H9 (cell line): ENCODE measurements around the gene CYB5A. TPM values are rescaled to one million over a fixed set of nuclear protein-coding genes. Genes with fewer than 3 reads are reported as not detected.

Source experiments
- DNase-seq: peaks from one replicate; pipeline ENCODE4 v3.0.0-alpha.2; 2017
- H2AFZ ChIP-seq: one replicate; pipeline ENCODE4 v1.6.1; 2013; ENCODE audit warnings: mild to moderate bottlenecking, low read length, control low read depth, moderate library complexity
- H2AK5ac ChIP-seq: 2 replicates; pipeline ENCODE4 v1.6.1; 2013; ENCODE audit warnings: low read length, control low read depth, mixed read lengths; ENCODE audit not compliant: insufficient read length
- H2BK120ac ChIP-seq: one replicate; pipeline ENCODE4 v1.6.1; 2013; ENCODE audit warnings: low read depth, mild to moderate bottlenecking, low read length, control low read depth, inconsistent platforms; ENCODE audit not compliant: poor library complexity, severe bottlenecking
- H2BK12ac ChIP-seq: 2 replicates; pipeline ENCODE4 v1.6.1; 2013; ENCODE audit warnings: low read length, control low read depth, mixed read lengths, low read depth; ENCODE audit not compliant: insufficient read length
- H2BK15ac ChIP-seq: 2 replicates; pipeline ENCODE4 v1.6.1; 2013; ENCODE audit warnings: low read depth, low read length, control low read depth
- H2BK20ac ChIP-seq: one replicate; pipeline ENCODE4 v1.6.1; 2013; ENCODE audit warnings: low read depth, mild to moderate bottlenecking, low read length, control low read depth, inconsistent platforms; ENCODE audit not compliant: poor library complexity, severe bottlenecking
- H2BK5ac ChIP-seq: 2 replicates; pipeline ENCODE4 v1.6.1; 2013; ENCODE audit warnings: low read length, control low read depth, mixed read lengths; ENCODE audit not compliant: insufficient read length
- H3K14ac ChIP-seq: 2 replicates; pipeline ENCODE4 v1.6.1; 2013; ENCODE audit warnings: low read length, control low read depth; ENCODE audit not compliant: insufficient read depth
- H3K18ac ChIP-seq: 2 replicates; pipeline ENCODE4 v1.6.1; 2013; ENCODE audit warnings: low read depth, mild to moderate bottlenecking, mixed read lengths, low read length, control low read depth; ENCODE audit not compliant: insufficient read length
- H3K23ac ChIP-seq: 2 replicates; pipeline ENCODE4 v1.6.1; 2013; ENCODE audit warnings: low read length, control low read depth, mixed read lengths, low read depth; ENCODE audit not compliant: insufficient read length
- H3K23me2 ChIP-seq: 2 replicates; pipeline ENCODE4 v1.6.1; 2013; ENCODE audit warnings: low read depth, mild to moderate bottlenecking, mixed read lengths, low read length, control low read depth; ENCODE audit not compliant: insufficient read length, poor library complexity, severe bottlenecking
- H3K27ac ChIP-seq: 2 replicates; pipeline ENCODE4 v1.5.1; 2013; ENCODE audit warnings: low read length, control low read depth, mixed read lengths, low read depth; ENCODE audit not compliant: insufficient read length
- H3K27me3 ChIP-seq: 2 replicates; pipeline ENCODE4 v1.6.1; 2013; ENCODE audit warnings: low read length, control low read depth, inconsistent platforms; ENCODE audit not compliant: insufficient read depth
- H3K4ac ChIP-seq: 2 replicates; pipeline ENCODE4 v1.6.1; 2013; ENCODE audit warnings: low read depth, mild to moderate bottlenecking, control low read depth, inconsistent platforms, low read length, moderate library complexity
- H3K4me1 ChIP-seq: 2 replicates; pipeline ENCODE4 v1.6.1; 2013; ENCODE audit warnings: low read length, control low read depth, inconsistent platforms; ENCODE audit not compliant: insufficient read depth
- H3K4me2 ChIP-seq: 2 replicates; pipeline ENCODE4 v1.6.1; 2013; ENCODE audit warnings: low read length, control low read depth, mixed read lengths; ENCODE audit not compliant: insufficient read length, insufficient read depth
- H3K56ac ChIP-seq: 2 replicates; pipeline ENCODE4 v1.6.1; 2013; ENCODE audit warnings: low read depth, mild to moderate bottlenecking, mixed read lengths, low read length, control low read depth; ENCODE audit not compliant: insufficient read length
- H3K79me1 ChIP-seq: 2 replicates; pipeline ENCODE4 v1.6.1; 2013; ENCODE audit warnings: low read depth, mild to moderate bottlenecking, moderate library complexity, low read length, control low read depth, inconsistent platforms; ENCODE audit not compliant: insufficient read depth, poor library complexity, severe bottlenecking
- H3K79me2 ChIP-seq: 2 replicates; pipeline ENCODE4 v1.6.1; 2013; ENCODE audit warnings: low read length, control low read depth, inconsistent platforms; ENCODE audit not compliant: insufficient read depth
- H3K9ac ChIP-seq: 2 replicates; pipeline ENCODE4 v1.6.1; 2013; ENCODE audit warnings: low read length, control low read depth, mixed read lengths; ENCODE audit not compliant: insufficient read length; ENCODE audit errors: extremely low read depth
- H3K9me3 ChIP-seq: one replicate; pipeline ENCODE4 v1.6.1; 2013; ENCODE audit warnings: low read depth, low read length, inconsistent platforms; ENCODE audit not compliant: control insufficient read depth
- H3T11ph ChIP-seq: one replicate; pipeline ENCODE4 v1.6.1; 2013; ENCODE audit warnings: mild to moderate bottlenecking, low read length, control low read depth, inconsistent platforms
- H4K20me1 ChIP-seq: one replicate; pipeline ENCODE4 v1.6.1; 2013; ENCODE audit not compliant: control insufficient read depth, insufficient read length, insufficient read depth
- H4K5ac ChIP-seq: 2 replicates; pipeline ENCODE4 v1.6.1; 2013; ENCODE audit warnings: low read depth, mild to moderate bottlenecking, mixed read lengths, low read length, control low read depth; ENCODE audit not compliant: insufficient read length
- H4K8ac ChIP-seq: replicated peaks from 2 replicates; pipeline ENCODE4 v1.6.1; 2013; ENCODE audit warnings: low read length, control low read depth, mixed read lengths, low read depth; ENCODE audit not compliant: insufficient read length
- H4K91ac ChIP-seq: 2 replicates; pipeline ENCODE4 v1.6.1; 2013; ENCODE audit warnings: low read depth, mild to moderate bottlenecking, moderate library complexity, mixed read lengths, low read length, control low read depth; ENCODE audit not compliant: insufficient read length
- H3K27ac Mint-ChIP-seq, 3 experiments: 2 replicates in 2 of 3; 3 replicates in 1 of 3; pipeline ENCODE4 v1.8.0; 2020 to 2021; ENCODE audit warnings: mixed read lengths in 3 of 3, mild to moderate bottlenecking in 1 of 3, moderate library complexity in 1 of 3
- H3K27me3 Mint-ChIP-seq: 2 replicates; pipeline ENCODE4 v1.8.0; 2021; ENCODE audit warnings: low read depth, mild to moderate bottlenecking, moderate library complexity, mixed read lengths
- H3K36me3 Mint-ChIP-seq, 3 experiments: 2 replicates in 2 of 3; 3 replicates in 1 of 3; pipeline ENCODE4 v1.8.0; 2020 to 2021; ENCODE audit warnings: low read depth in 3 of 3, mixed read lengths in 3 of 3; ENCODE audit not compliant: insufficient read depth in 1 of 3
- H3K4me1 Mint-ChIP-seq, 2 experiments: 2 replicates each; pipeline ENCODE4 v1.8.0; 2020; ENCODE audit warnings: mixed read lengths in 2 of 2
- H3K4me3 Mint-ChIP-seq, 2 experiments: 2 replicates in 1 of 2; 3 replicates in 1 of 2; pipeline ENCODE4 v1.8.0; 2020 to 2021; ENCODE audit warnings: mild to moderate bottlenecking in 2 of 2, mixed read lengths in 2 of 2, moderate library complexity in 1 of 2
- H3K9me3 Mint-ChIP-seq, 2 experiments: 2 replicates in 1 of 2; 3 replicates in 1 of 2; pipeline ENCODE4 v1.8.0; 2020; ENCODE audit warnings: mild to moderate bottlenecking in 2 of 2, mixed read lengths in 2 of 2, moderate library complexity in 1 of 2
- CTCF ChIP-seq: fragments of 200-600 bp; sonication (generic); conservative IDR thresholded peaks from 3 replicates; pipeline ENCODE4 v1.8.0; 2021; ENCODE audit warnings: antibody characterized with exemption, mild to moderate bottlenecking
- WGBS: extraction: QIAGEN DNeasy Blood & Tissue Kit; methylation state at CpG from one replicate; pipeline ENCODE4 v1.1.7; 2013; ENCODE audit warnings: missing lambda C conversion rate, low lambda C conversion rate, mixed read lengths; ENCODE audit not compliant: insufficient read length; ENCODE audit errors: extremely low coverage; 5-methylcytosine and 5-hydroxymethylcytosine counted together
- total RNA-seq: library from RNA; stranded (reverse); gene quantifications from 2 replicates; pipeline ENCODE4 v1.2.1, GENCODE V29; 2021

CYB5A gene
- total RNA-seq, 1 experiment from 2014 or later, result 93.2 TPM

- no peak for TF ChIP-seq CTCF
- no peak overlapping the region for H2BK15ac ChIP-seq
- no peaks in the 10 kb centered on the region for H3K79me2 ChIP-seq
- H3K9ac ChIP-seq, result no peak overlapping the region
- no peak overlapping the region for H2AK5ac ChIP-seq
- no peak overlapping the region for H4K5ac ChIP-seq
- Mint-ChIP-seq H3K27me3 (peaks cover 6% of the 10 kb centered on the region; the same call in 1 of the 2 replicates), H3K36me3 (no peaks in the 10 kb centered on the region), H3K27ac (no peak overlapping the region), H3K9me3 (no peaks in the 10 kb centered on the region), H3K4me3 (no peak overlapping the region), H3K4me1 (peaks cover 18 to 26% of the 10 kb centered on the region in 2 experiments)
- H3K79me1 ChIP-seq, result no peaks in the 10 kb centered on the region
- no peaks in the 10 kb centered on the region for H3K27me3 ChIP-seq
- no peak overlapping the region for H2AFZ ChIP-seq
- no peak overlapping the region for H4K91ac ChIP-seq
- H2BK20ac ChIP-seq, result no peak overlapping the region
- no peak overlapping the region for H3K4ac ChIP-seq
- no peak overlapping the region for H3T11ph ChIP-seq
- no peak overlapping the region for H3K56ac ChIP-seq
- H3K18ac ChIP-seq, result no peak overlapping the region
- no peak overlapping the region for H2BK12ac ChIP-seq
- H3K4me2 ChIP-seq, result no peak overlapping the region
- H3K14ac ChIP-seq, result no peak overlapping the region
- no peak overlapping the region for H4K8ac ChIP-seq
- DNase-seq, result no peak
- no CpG with 5 or more reads among the region's 1 CpG for WGBS
- no peak overlapping the region for H3K27ac ChIP-seq
- H3K23ac ChIP-seq, result no peak overlapping the region
- no peaks in the 10 kb centered on the region for H3K9me3 ChIP-seq
- no peaks in the 10 kb centered on the region; the same call in 1 of the 2 replicates for H3K4me1 ChIP-seq
- no peak overlapping the region for H2BK120ac ChIP-seq
- no peaks in the 10 kb centered on the region for H3K23me2 ChIP-seq
- H2BK5ac ChIP-seq, result no peak overlapping the region
- no peaks in the 10 kb centered on the region for H4K20me1 ChIP-seq
These were observed 52.2 kb downstream of the CYB5A start for GRCh38 chr18:74239567-74239966.
